Cardiac muscle cell (in vitro differentiated cells and primary cell): ENCODE measurements around the gene NLN. TPM values are rescaled to one million over a fixed set of nuclear protein-coding genes. Genes with fewer than 3 reads are reported as not detected.
A peak's percentile ranks its signal among the peaks of the same experiment; 100 is the strongest.
"Not testable (repeated sequence)": the region's sequence is repeated elsewhere in the genome, so short reads cannot be mapped to it uniquely, and the experiment has no call there.

Source experiments
- DNase-seq, 2 donors: peaks; one replicate each; pipeline versions ENCODE4 v3.0.0 to v3.0.0-alpha.2; 2010 to 2017; ENCODE audit warnings: low read depth in 1 of 2, low spot score in 1 of 2
- H3K27ac ChIP-seq: fragments of 200-600 bp; sonication (generic); 2 replicates; pipeline ENCODE4 v1.5.1; 2016
- H3K27me3 ChIP-seq: fragments of 200-600 bp; sonication (generic); 2 replicates; pipeline ENCODE4 v1.6.0; 2016; ENCODE audit warnings: control low read depth
- H3K36me3 ChIP-seq: fragments of 200-600 bp; sonication (generic); 2 replicates; pipeline ENCODE4 v1.5.1; 2016; ENCODE audit warnings: control low read depth
- H3K4me1 ChIP-seq: fragments of 200-600 bp; sonication (generic); 2 replicates; pipeline ENCODE4 v1.8.1; 2017; ENCODE audit warnings: low read depth, mild to moderate bottlenecking, mixed run types
- H3K4me3 ChIP-seq: fragments of 200-600 bp; sonication (generic); 2 replicates; pipeline ENCODE4 v1.5.1; 2016; ENCODE audit warnings: mild to moderate bottlenecking
- H3K9me3 ChIP-seq: fragments of 200-600 bp; sonication (generic); 2 replicates; pipeline ENCODE4 v1.5.1; 2017; ENCODE audit warnings: low read depth, mild to moderate bottlenecking, control low read depth
- CTCF ChIP-seq: IDR thresholded peaks from 2 replicates; pipeline ENCODE4 v1.5.1; 2012; ENCODE audit warnings: low read depth, mild to moderate bottlenecking, low read length
- polyA plus RNA-seq: library from polyadenylated mRNA; unstranded; fragments of >200 nt; fragmentation: Nextera tagmentation; extraction: Ambion mirVana; gene quantifications from 2 replicates; pipeline ENCODE4 v1.2.1, GENCODE V29; 2016
- total RNA-seq: library from RNA; depleted of rRNA; stranded (reverse); fragments of >200 nt; gene quantifications from 2 replicates; pipeline ENCODE4 v1.2.3, GENCODE V29; 2016

NLN gene
- total and polyA plus RNA-seq, 2 experiments from 2014 or later, result 14.7 to 19.2 TPM

- Histone ChIP-seq H3K4me1 (peaks cover 13% of the 10 kb centered on the region), H3K4me3 (no peak overlapping the region), H3K36me3 (no peaks in the 10 kb centered on the region), H3K27me3 (no peaks in the 10 kb centered on the region), H3K9me3 (no peaks in the 10 kb centered on the region), H3K27ac (peak overlapping the region; percentile 44)
- DNase-seq, result peak; percentile 60 to 73
- no peak for TF ChIP-seq CTCF
Measured at GRCh38 chr5:65774346-65774745, 52.3 kb downstream of the NLN start.

- Histone ChIP-seq H3K36me3 (no peaks in the 10 kb centered on the region), H3K9me3 (no peaks in the 10 kb centered on the region), H3K4me1 (peaks cover 13% of the 10 kb centered on the region), H3K27ac (peak overlapping the region; percentile 44), H3K27me3 (no peaks in the 10 kb centered on the region), H3K4me3 (no peak overlapping the region)
- no peak for DNase-seq
- TF ChIP-seq CTCF, result no peak
Measured at GRCh38 chr5:65775476-65775875, 53.5 kb downstream of the NLN start.

- Histone ChIP-seq H3K9me3 (no peaks in the 10 kb centered on the region), H3K4me1 (peaks cover 13% of the 10 kb centered on the region), H3K4me3 (no peak overlapping the region), H3K36me3 (no peaks in the 10 kb centered on the region), H3K27me3 (no peaks in the 10 kb centered on the region), H3K27ac (no peak overlapping the region)
- TF ChIP-seq CTCF, result no peak
- DNase-seq, result peak in 1 of 2 donors; percentile 45
Measured at GRCh38 chr5:65776441-65777141, 54.6 kb downstream of the NLN start.

- Histone ChIP-seq H3K4me1 (peaks cover 13% of the 10 kb centered on the region), H3K4me3 (no peak overlapping the region), H3K27me3 (no peaks in the 10 kb centered on the region), H3K27ac (no peak overlapping the region), H3K9me3 (no peaks in the 10 kb centered on the region), H3K36me3 (no peaks in the 10 kb centered on the region)
- no peak for DNase-seq
- TF ChIP-seq CTCF, result no peak
Measured at GRCh38 chr5:65778126-65778525, 56.1 kb downstream of the NLN start.

- no peak for DNase-seq
- TF ChIP-seq CTCF, result no peak
Measured at GRCh38 chr5:65779643-65780042, 57.6 kb downstream of the NLN start.

GRCh38 chr5:65788296-65788695, 66.3 kb downstream of the NLN start:
- not testable (repeated sequence) for H3K9me3 ChIP-seq, H3K27ac ChIP-seq, H3K27me3 ChIP-seq, H3K4me3 ChIP-seq, DNase-seq, H3K36me3 ChIP-seq, H3K4me1 ChIP-seq

More at GRCh38 chr5:65779643-65780042, 57.6 kb downstream of the NLN start:
- Histone ChIP-seq H3K4me3 (no peak overlapping the region), H3K27me3 (no peaks in the 10 kb centered on the region), H3K9me3 (no peaks in the 10 kb centered on the region), H3K27ac (no peak overlapping the region), H3K36me3 (no peaks in the 10 kb centered on the region), H3K4me1 (peaks cover 6% of the 10 kb centered on the region)
